Activated T-cell treated with anti-CD3 and anti-CD28 coated beads, Interleukin-2, amount 50 U/mL, for 24 hours (primary cell): ENCODE results near the gene EML5.

Experiments used
- DNase-seq: peaks from one replicate; pipeline ENCODE4 v3.0.0-alpha.2; 2020
- H3K27ac Mint-ChIP-seq: 2 replicates; pipeline ENCODE4 v1.8.0; 2020; ENCODE audit warnings: mild to moderate bottlenecking, mixed read lengths
- H3K27me3 Mint-ChIP-seq: 2 replicates; pipeline ENCODE4 v1.8.0; 2020; ENCODE audit warnings: mixed read lengths
- H3K36me3 Mint-ChIP-seq: 2 replicates; pipeline ENCODE4 v1.8.0; 2020; ENCODE audit warnings: low read depth, mixed read lengths
- H3K4me1 Mint-ChIP-seq: 2 replicates; pipeline ENCODE4 v1.8.0; 2020; ENCODE audit warnings: low read depth, mixed read lengths
- H3K4me3 Mint-ChIP-seq: 2 replicates; pipeline ENCODE4 v1.8.0; 2020; ENCODE audit warnings: mild to moderate bottlenecking, moderate library complexity, mixed read lengths
- H3K9me3 Mint-ChIP-seq: 2 replicates; pipeline ENCODE4 v1.8.0; 2020; ENCODE audit warnings: mixed read lengths

EML5 gene

GRCh38 chr14:88639221-88639620 lies 153.5 kb downstream of the EML5 start:
- H3K27ac Mint-ChIP-seq: no peak overlapping the region
- H3K27me3 Mint-ChIP-seq: no peaks in the 10 kb centered on the region
- H3K9me3 Mint-ChIP-seq: peaks cover 18% of the 10 kb centered on the region
- DNase-seq: no peak
- H3K4me1 Mint-ChIP-seq: no peaks in the 10 kb centered on the region
- no peak overlapping the region for H3K4me3 Mint-ChIP-seq
- H3K36me3 Mint-ChIP-seq: peaks cover 67% of the 10 kb centered on the region

GRCh38 chr14:88632512-88632911 lies 160.2 kb downstream of the EML5 start:
- Mint-ChIP-seq H3K4me3 (no peak overlapping the region), H3K9me3 (no peaks in the 10 kb centered on the region), H3K27ac (no peak overlapping the region), H3K36me3 (peaks cover 17% of the 10 kb centered on the region), H3K27me3 (no peaks in the 10 kb centered on the region), H3K4me1 (no peaks in the 10 kb centered on the region)
- no peak for DNase-seq

- H3K9me3 Mint-ChIP-seq: no peaks in the 10 kb centered on the region
Observed at GRCh38 chr14:88631091-88631490, 161.7 kb downstream of the EML5 start.

GRCh38 chr14:88630565-88630964 lies 162.2 kb downstream of the EML5 start:
- Mint-ChIP-seq H3K9me3 (no peaks in the 10 kb centered on the region), H3K4me3 (no peak overlapping the region), H3K4me1 (no peaks in the 10 kb centered on the region), H3K27ac (no peak overlapping the region), H3K36me3 (peaks cover 13% of the 10 kb centered on the region), H3K27me3 (no peaks in the 10 kb centered on the region)
- DNase-seq: no peak

More at GRCh38 chr14:88631091-88631490, 161.7 kb downstream of the EML5 start:
- no peaks in the 10 kb centered on the region for H3K4me1 Mint-ChIP-seq
- DNase-seq: no peak
- H3K36me3 Mint-ChIP-seq: peaks cover 12% of the 10 kb centered on the region
- no peak overlapping the region for H3K27ac Mint-ChIP-seq
- no peak overlapping the region for H3K4me3 Mint-ChIP-seq
- no peaks in the 10 kb centered on the region for H3K27me3 Mint-ChIP-seq

- H3K9me3 Mint-ChIP-seq: no peaks in the 10 kb centered on the region
- H3K4me1 Mint-ChIP-seq: no peaks in the 10 kb centered on the region
- DNase-seq: no peak
- no peak overlapping the region for H3K4me3 Mint-ChIP-seq
- peaks cover 21% of the 10 kb centered on the region for H3K36me3 Mint-ChIP-seq
- no peaks in the 10 kb centered on the region for H3K27me3 Mint-ChIP-seq
- H3K27ac Mint-ChIP-seq: no peak overlapping the region
Observed at GRCh38 chr14:88628462-88628861, 164.3 kb downstream of the EML5 start.

GRCh38 chr14:88628033-88628432 lies 164.7 kb downstream of the EML5 start:
- H3K9me3 Mint-ChIP-seq: no peaks in the 10 kb centered on the region
- H3K36me3 Mint-ChIP-seq: peaks cover 21% of the 10 kb centered on the region
- H3K4me3 Mint-ChIP-seq: no peak overlapping the region
- DNase-seq: no peak
- no peaks in the 10 kb centered on the region for H3K27me3 Mint-ChIP-seq
- H3K4me1 Mint-ChIP-seq: no peaks in the 10 kb centered on the region
- no peak overlapping the region for H3K27ac Mint-ChIP-seq

GRCh38 chr14:88625671-88626070 lies 167.1 kb downstream of the EML5 start:
- H3K4me3 Mint-ChIP-seq: no peak overlapping the region
- peaks cover 34% of the 10 kb centered on the region for H3K36me3 Mint-ChIP-seq
- H3K4me1 Mint-ChIP-seq: no peaks in the 10 kb centered on the region
- no peak for DNase-seq
- no peak overlapping the region for H3K27ac Mint-ChIP-seq
- no peaks in the 10 kb centered on the region for H3K27me3 Mint-ChIP-seq
- no peaks in the 10 kb centered on the region for H3K9me3 Mint-ChIP-seq

GRCh38 chr14:88621100-88621499 lies 171.7 kb downstream of the EML5 start:
- Mint-ChIP-seq H3K27me3 (no peaks in the 10 kb centered on the region), H3K9me3 (no peaks in the 10 kb centered on the region), H3K27ac (no peak overlapping the region), H3K4me1 (no peaks in the 10 kb centered on the region), H3K36me3 (peaks cover 56% of the 10 kb centered on the region), H3K4me3 (no peak overlapping the region)
- no peak for DNase-seq

- H3K36me3 Mint-ChIP-seq: peaks cover 68% of the 10 kb centered on the region
- H3K27ac Mint-ChIP-seq: no peak overlapping the region
- H3K4me3 Mint-ChIP-seq: no peak overlapping the region
- H3K4me1 Mint-ChIP-seq: peaks cover 7% of the 10 kb centered on the region
- H3K9me3 Mint-ChIP-seq: no peaks in the 10 kb centered on the region
- no peaks in the 10 kb centered on the region for H3K27me3 Mint-ChIP-seq
- no peak for DNase-seq
Observed at GRCh38 chr14:88618476-88618875, 174.3 kb downstream of the EML5 start.

- no peaks in the 10 kb centered on the region for H3K9me3 Mint-ChIP-seq
- H3K4me1 Mint-ChIP-seq: peaks cover 13% of the 10 kb centered on the region
- H3K27me3 Mint-ChIP-seq: no peaks in the 10 kb centered on the region
- no peak overlapping the region for H3K27ac Mint-ChIP-seq
- peaks cover 75% of the 10 kb centered on the region for H3K36me3 Mint-ChIP-seq
- DNase-seq: no peak
- H3K4me3 Mint-ChIP-seq: no peak overlapping the region
Observed at GRCh38 chr14:88617479-88617878, 175.3 kb downstream of the EML5 start.

- no peak for DNase-seq
- H3K4me1 Mint-ChIP-seq: peaks cover 17% of the 10 kb centered on the region
- no peaks in the 10 kb centered on the region for H3K9me3 Mint-ChIP-seq
- H3K36me3 Mint-ChIP-seq: peaks cover 76% of the 10 kb centered on the region
- no peak overlapping the region for H3K4me3 Mint-ChIP-seq
- H3K27ac Mint-ChIP-seq: peak overlapping the region; percentile 32
- H3K27me3 Mint-ChIP-seq: no peaks in the 10 kb centered on the region
Observed at GRCh38 chr14:88616697-88617096, 176.1 kb downstream of the EML5 start.

GRCh38 chr14:88614218-88614907 lies 178.4 kb downstream of the EML5 start:
- Mint-ChIP-seq H3K27ac (peak overlapping the region; percentile 67), H3K36me3 (peaks cover 85% of the 10 kb centered on the region), H3K27me3 (no peaks in the 10 kb centered on the region), H3K9me3 (no peaks in the 10 kb centered on the region), H3K4me3 (no peak overlapping the region), H3K4me1 (peaks cover 17% of the 10 kb centered on the region)
- DNase-seq: no peak

- peak overlapping the region; percentile 67 for H3K27ac Mint-ChIP-seq
Observed at GRCh38 chr14:88613552-88614010, 179.2 kb downstream of the EML5 start.

GRCh38 chr14:88612981-88613380 lies 179.8 kb downstream of the EML5 start:
- no peaks in the 10 kb centered on the region for H3K27me3 Mint-ChIP-seq
- H3K27ac Mint-ChIP-seq: peak overlapping the region; percentile 12
- H3K4me3 Mint-ChIP-seq: no peak overlapping the region
- peaks cover 90% of the 10 kb centered on the region for H3K36me3 Mint-ChIP-seq
- H3K9me3 Mint-ChIP-seq: no peaks in the 10 kb centered on the region
- DNase-seq: no peak
- peaks cover 17% of the 10 kb centered on the region for H3K4me1 Mint-ChIP-seq

More at GRCh38 chr14:88613552-88614010, 179.2 kb downstream of the EML5 start:
- no peak overlapping the region for H3K4me3 Mint-ChIP-seq
- H3K4me1 Mint-ChIP-seq: peaks cover 17% of the 10 kb centered on the region
- H3K9me3 Mint-ChIP-seq: no peaks in the 10 kb centered on the region
- DNase-seq: no peak
- peaks cover 91% of the 10 kb centered on the region for H3K36me3 Mint-ChIP-seq
- no peaks in the 10 kb centered on the region for H3K27me3 Mint-ChIP-seq

GRCh38 chr14:88611878-88612277 lies 180.9 kb downstream of the EML5 start:
- H3K36me3 Mint-ChIP-seq: peaks cover 93% of the 10 kb centered on the region
- DNase-seq: no peak
- H3K4me3 Mint-ChIP-seq: no peak overlapping the region

More at GRCh38 chr14:88611878-88612277, 180.9 kb downstream of the EML5 start:
- Mint-ChIP-seq H3K4me1 (peaks cover 19% of the 10 kb centered on the region), H3K27ac (peak overlapping the region; percentile 31), H3K27me3 (no peaks in the 10 kb centered on the region), H3K9me3 (no peaks in the 10 kb centered on the region)
